Activated CD4-positive, alpha-beta T cell treated with anti-CD3 and anti-CD28 coated beads, Interleukin-2, amount 50 U/mL, for 4 hours (primary cell): ENCODE measurements around the gene RBM17.
"Not testable (repeated sequence)": the region's sequence is repeated elsewhere in the genome, so short reads cannot be mapped to it uniquely, and the experiment has no call there.

Experiments
- DNase-seq, 2 experiments: peaks; one replicate each; pipeline ENCODE4 v3.0.0-alpha.2; 2020

RBM17 gene

DNA sequence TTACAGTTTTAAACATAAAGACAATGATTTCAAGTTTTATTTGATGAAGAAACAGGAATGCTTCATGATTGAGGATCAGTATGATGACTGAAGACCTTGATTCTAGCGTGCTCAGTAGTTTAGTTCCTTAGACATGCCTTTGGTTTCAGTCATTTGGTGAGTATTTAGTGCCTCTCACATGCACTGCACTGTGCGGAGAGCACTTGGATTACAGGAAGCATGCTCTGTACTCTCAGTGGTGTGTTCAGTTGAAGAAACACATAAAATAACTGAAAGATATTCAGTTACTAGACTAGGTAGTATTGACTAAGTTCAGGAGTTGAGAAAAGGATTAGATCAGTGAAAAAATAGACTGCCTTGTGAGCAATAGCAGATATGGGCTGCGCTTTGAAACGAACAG, 25.5 kb downstream of the RBM17 start:
- DNase-seq: no peak

- DNase-seq: no peak
Measured at GRCh38 chr10:6114805-6115341, 26.0 kb downstream of the RBM17 start.

DNA sequence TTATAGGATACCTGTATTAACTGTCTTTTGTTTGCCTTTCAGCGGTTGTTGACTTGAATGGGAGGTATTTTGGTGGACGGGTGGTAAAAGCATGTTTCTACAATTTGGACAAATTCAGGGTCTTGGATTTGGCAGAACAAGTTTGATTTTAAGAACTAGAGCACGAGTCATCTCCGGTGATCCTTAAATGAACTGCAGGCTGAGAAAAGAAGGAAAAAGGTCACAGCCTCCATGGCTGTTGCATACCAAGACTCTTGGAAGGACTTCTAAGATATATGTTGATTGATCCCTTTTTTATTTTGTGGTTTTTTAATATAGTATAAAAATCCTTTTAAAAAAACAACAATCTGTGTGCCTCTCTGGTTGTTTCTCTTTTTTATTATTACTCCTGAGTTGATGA, 26.6 kb downstream of the RBM17 start:
- DNase-seq: no peak

DNA sequence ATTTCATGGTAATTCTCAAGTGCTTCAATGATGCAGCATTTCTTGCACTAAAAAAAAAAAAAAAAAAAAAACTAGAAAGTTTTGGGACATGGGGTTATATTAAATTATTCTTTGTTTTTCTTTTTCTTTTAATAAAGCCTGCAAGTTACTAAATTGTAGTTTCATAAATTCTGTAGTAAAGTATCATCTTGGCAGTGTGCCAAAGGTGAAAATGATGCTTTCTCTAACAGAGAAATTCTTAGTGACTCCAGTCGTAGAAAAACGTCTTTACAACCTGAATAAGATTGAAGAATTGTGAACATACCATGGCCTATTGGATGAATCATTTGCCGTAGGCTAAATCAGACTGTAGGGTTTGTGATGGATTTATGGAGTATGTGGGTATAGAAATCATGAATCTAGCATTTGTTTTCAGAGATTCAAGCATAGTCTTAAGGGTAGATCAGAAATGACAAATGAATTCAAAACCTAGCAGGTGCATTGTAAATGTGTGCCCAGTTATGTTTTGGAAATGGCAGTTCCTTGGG, 27.1 kb downstream of the RBM17 start:
- DNase-seq: no peak

- DNase-seq: no peak
Measured at GRCh38 chr10:6116806-6117205, 28.0 kb downstream of the RBM17 start.

GRCh38 chr10:6117711-6118110, 28.9 kb downstream of the RBM17 start:
- DNase-seq: no peak

DNA sequence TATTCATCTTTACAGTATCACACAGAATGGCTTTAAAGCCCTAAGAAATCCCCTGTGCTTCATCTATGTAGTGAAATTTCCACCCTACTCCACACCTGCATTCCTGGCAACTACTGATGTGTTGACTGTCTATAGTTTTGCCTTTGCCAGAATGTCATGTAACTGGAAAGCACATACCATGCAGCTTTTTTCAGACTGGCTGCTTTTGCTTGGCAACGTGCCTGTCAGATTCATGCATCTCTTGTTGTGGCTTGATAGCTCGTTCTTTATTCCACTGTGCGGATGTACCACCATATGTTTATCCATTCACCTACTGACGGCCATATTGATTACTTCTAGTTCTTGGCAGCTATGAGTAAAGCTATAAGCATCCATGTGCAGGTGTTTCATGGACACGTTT, 30.6 kb downstream of the RBM17 start:
- DNase-seq: no peak

GRCh38 chr10:6119962-6120361, 31.1 kb downstream of the RBM17 start:
- no peak for DNase-seq

GRCh38 chr10:6120691-6121090, 31.9 kb downstream of the RBM17 start:
- DNase-seq: no peak

- no peak for DNase-seq
Measured at GRCh38 chr10:6121146-6121545, 32.3 kb downstream of the RBM17 start.

DNA sequence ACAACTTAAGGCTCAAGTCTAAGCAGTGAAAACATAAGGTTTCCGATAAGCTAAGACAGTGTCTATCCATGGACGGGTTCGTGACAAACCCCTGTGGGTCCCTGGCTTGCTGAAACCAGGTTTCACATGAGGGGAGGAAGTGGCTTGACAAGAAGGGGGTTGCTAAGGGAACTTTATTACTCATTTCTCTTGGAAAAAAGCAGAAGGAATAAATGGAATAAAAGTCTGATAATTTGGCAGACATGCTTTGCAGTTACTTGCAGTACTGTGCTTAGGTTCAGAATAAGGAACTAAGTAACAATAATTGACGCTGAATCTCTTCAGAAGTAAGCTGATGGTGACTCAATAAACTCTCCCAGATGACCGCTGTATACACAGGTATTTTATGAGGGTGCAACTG, 34.7 kb downstream of the RBM17 start:
- DNase-seq: no peak

GRCh38 chr10:6124666-6125065, 35.8 kb downstream of the RBM17 start:
- no peak for DNase-seq

DNA sequence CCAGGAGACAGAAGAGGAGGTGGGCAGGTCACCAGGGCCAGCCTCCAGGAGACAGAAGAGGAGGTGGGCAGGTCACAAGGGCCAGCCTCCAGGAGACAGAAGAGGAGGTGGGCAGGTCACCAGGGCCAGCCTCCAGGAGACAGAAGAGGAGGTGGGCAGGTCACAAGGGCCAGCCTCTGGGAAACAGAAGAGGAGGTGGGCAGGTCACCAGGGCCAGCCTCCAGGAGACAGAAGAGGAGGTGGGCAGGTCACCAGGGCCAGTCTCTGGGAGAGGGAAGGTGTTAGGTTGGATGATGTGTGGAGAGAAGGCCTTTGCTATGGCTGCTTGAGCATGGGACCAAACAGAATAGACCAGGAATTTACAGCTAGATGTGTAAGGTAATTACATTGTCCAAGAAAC, 38.6 kb downstream of the RBM17 start:
- DNase-seq: not testable (repeated sequence)

DNA sequence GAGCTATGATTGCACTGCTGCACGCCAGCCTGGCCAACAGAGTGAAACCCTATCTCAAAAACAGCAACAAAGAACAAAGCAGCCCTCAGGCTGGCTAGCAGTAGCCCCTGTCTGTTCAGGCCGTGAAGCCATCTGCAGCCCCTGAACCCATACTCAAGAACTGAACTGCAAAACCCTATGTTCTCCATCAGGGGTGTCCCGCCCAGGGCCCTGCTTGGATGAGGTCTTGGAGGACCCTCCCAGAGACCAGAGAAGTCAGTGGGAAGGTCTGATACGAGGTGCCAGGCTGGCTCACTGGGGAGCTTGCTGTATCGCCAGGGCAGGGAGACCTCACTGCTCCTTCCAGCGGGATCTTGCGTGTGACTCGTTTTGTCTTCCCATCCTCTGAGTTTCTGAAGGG, 39.3 kb downstream of the RBM17 start:
- DNase-seq: no peak

DNA sequence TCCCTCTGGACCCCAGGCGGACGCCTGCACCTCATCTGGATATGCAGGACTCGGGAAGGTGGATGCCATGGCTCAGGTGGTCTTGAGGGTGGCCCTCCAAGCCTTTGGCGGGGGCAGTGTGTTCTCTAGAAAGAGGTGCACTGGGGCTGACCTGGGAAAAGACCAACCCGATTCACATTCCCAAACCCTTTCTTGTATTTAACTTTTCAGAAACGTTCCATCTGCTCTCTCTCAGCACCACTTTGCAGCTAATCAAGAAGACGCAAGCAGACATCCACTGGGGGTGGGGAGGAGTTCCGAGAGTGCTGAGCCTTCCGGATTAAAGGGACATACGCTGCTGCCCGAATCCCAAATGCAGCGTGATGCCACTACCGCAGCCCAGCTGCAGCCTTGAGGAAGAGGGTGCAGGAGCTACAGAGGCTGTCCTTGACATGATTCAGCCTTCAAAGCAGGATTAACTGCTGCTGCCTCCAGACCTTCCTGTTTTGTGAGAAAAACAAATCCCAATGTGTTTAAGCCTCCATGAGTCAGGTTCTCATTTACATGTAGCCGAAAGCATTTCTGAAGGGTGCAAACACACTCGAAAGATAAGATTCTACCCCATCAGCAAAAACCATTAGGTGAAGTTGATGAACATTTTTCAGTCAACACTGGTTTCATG, 39.9 kb downstream of the RBM17 start:
- no peak for DNase-seq

- DNase-seq: no peak
Measured at GRCh38 chr10:6130848-6131470, 42.1 kb downstream of the RBM17 start.

DNA sequence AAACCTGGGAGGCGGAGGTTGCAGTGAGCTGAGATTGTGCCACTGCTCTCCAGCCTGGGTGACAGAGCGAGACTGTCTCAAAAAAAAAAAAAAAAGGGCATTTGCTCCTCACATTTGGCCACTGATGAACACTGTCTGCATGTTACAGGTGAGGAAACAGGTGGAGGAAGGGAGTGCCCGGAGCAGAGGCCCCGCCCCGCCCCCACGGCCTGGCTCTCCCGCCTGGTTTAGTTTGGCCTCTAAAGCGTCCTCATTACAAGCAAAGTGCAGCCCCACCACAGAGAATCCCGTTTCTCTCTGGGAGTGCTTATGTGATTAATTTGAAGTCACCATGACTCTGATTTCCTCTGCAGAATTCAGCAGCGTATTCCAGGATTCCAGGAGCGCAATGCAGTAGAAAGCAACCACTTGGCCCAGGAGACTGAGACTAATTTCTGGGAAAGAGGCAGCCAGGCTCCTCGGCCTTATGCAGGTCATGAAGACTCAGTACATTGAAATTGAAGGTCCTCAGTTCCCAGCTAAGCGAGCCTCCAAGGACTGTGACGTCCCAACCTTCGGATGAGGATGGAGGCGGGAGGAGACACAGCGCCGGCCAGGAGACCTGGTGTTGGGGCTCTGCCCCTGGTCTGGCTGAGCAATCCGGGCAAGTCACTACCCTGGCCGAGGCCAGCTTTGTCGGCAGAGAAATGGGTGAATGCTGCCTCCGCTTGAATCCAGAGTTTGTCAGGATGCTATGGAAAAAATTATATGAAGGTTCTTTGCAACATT, 44.7 kb downstream of the RBM17 start:
- no peak for DNase-seq

DNA sequence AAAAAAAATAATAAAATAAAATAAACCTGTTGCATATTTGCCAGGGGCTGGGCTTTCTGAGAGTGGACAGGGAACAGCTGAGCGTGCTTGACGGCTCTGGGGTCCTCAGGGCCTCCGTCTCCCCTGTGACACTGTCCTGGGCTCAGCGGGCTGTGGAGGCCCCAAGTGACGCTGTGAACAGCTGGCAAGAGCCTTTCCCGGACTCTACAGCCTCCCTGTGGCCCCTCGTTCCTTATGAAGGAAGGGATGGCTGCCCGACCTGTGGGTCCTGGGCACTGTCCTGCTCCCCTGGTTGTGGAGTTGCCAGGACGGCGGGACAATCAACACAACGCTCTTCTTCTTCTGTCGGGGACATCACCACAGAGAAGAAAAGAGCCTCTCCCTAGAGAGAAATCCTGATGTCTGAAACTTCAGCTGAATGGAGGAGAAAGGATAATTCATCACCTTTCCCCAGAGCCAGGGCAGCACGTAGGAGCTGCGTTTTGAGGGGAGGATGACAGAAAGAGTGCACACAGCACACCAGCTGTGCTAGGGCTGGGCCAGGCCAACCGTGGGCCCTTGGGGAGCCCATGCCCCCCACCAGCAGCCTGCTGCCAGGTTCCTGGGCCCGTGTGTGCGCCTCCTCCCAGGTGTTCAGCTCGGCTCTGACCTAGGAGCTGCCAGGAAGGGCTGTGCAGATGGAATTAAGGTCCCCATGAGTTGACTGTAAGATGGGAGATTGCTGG, 45.4 kb downstream of the RBM17 start:
- no peak for DNase-seq

DNA sequence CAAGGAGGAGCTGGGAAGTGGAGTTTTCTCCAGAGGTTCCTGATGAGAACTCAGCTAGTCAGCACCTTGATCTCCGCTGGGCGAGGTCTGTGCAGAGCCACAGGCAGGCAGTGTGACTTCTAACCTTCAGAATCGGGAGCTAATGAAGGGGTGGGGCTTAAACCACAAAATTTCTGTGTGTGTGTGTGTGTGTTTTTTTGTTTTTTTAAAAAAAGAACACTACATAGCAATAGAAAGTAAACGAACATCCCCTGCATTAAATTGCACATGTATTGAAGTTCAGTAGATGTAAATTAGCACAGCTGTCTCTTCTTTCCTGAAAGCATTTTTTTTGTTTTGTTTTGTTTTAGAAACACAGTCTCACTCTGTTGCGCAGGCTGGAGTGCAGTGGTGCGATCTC, 46.2 kb downstream of the RBM17 start:
- DNase-seq: no peak

- no peak for DNase-seq
Measured at GRCh38 chr10:6135589-6136168, 46.8 kb downstream of the RBM17 start.

DNA sequence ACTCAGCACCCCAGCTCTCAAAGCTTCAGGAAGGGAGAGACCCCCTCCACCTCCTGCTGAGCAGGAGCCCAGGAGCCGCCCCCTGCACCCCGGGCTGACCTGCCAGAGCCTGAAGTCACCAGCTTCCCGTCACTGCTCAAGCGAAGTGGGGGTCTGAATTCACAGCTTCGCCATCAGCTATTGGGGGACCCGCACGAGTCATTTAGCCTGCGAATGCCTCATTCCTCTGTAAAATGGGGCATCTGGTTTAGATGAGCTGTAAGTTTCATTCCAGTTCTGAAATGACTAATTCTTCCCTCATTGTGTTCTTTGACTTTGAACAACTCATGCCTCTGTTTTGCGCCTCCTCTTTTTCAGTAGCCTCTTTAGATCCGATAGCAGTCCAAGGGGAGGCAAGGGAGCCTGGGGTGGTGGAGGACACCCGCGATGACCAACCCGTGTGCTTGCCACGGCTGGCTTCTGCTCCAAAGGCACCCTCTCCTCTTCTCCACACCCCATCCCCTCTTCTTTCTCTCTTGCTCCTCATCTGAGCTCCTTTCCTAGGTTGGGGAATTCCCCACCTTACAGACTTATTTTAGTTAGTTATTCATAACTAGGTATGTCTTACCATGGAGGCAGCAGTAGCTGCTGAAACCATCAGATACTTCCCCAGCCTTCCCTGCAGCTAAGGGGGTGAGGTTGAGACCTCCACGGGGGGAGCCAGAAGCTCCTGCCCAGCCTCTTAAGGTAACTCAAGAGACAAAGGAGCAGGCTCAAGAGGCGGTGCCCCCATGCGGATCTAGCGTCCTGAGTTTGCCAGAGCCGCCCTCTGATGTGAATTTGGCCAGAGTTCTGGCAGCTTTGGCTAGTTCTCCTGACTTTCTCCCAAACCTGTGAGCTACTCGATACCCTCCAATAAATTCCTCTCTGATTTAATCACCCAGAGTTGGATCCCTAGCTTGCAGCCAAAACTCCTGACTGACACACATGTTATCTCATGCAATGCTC, 47.7 kb downstream of the RBM17 start:
- DNase-seq: peak; percentile 28 to 39
